Measurements from ENCODE around the gene PCNP.

DNA sequence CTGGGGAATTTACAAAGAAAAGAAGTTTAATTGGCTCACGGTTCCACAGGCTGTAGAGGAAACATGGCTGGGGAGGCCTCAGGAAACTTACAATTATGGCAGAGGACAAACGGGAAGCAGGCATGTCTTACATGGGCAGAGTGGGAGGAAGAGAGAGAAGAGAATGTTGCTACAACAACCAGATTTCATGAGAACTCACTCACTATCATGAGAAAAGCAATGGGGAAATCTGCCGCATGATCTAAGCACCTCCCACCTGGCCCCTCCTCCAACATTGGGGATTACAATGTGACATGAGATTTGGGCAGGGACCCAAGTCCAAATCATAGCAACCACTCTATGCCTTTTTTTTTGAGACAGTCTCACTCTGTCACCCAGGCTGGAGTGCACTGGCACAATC lies 28.8 kb downstream of the PCNP start:
- TF ChIP-seq, protein P1, sequence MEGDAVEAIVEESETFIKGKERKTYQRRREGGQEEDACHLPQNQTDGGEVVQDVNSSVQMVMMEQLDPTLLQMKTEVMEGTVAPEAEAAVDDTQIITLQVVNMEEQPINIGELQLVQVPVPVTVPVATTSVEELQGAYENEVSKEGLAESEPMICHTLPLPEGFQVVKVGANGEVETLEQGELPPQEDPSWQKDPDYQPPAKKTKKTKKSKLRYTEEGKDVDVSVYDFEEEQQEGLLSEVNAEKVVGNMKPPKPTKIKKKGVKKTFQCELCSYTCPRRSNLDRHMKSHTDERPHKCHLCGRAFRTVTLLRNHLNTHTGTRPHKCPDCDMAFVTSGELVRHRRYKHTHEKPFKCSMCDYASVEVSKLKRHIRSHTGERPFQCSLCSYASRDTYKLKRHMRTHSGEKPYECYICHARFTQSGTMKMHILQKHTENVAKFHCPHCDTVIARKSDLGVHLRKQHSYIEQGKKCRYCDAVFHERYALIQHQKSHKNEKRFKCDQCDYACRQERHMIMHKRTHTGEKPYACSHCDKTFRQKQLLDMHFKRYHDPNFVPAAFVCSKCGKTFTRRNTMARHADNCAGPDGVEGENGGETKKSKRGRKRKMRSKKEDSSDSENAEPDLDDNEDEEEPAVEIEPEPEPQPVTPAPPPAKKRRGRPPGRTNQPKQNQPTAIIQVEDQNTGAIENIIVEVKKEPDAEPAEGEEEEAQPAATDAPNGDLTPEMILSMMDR (IDR thresholded peaks at IDR 0.05; ENCODE audit: extremely low read depth in 1 of 2, insufficient read depth in 1 of 2, low read depth in 1 of 2, low read length in 2 of 2) = no peak
- TF ChIP-seq EZH2 (IDR thresholded peaks at IDR 0.05; ENCODE audit: borderline replicate concordance, low read depth, low read length, severe bottlenecking) (no peak), JUN (IDR thresholded peaks at IDR 0.05; ENCODE audit: borderline replicate concordance, insufficient read depth, insufficient read length, low read depth) (no peak), POLR2AphosphoS5 (IDR thresholded peaks at IDR 0.05; ENCODE audit: insufficient read depth, low read depth, low read length) (no peak), MYC (IDR thresholded peaks at IDR 0.05; ENCODE audit: low read depth, low read length) (no peak), POLR2A (IDR thresholded peaks at IDR 0.05; ENCODE audit: low read depth, low read length) (no peak), GATA2 (IDR thresholded peaks at IDR 0.05; ENCODE audit: insufficient read depth, insufficient read length, low read depth, low read length) (no peak)
- TF ChIP-seq, protein P2, sequence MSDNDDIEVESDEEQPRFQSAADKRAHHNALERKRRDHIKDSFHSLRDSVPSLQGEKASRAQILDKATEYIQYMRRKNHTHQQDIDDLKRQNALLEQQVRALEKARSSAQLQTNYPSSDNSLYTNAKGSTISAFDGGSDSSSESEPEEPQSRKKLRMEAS (IDR thresholded peaks at IDR 0.05; ENCODE audit: insufficient read depth, insufficient read length) = no peak
